KMS-11 (cell line): ENCODE results near the gene ZNF185.

Experiments used
- H2AFZ ChIP-seq: fragments of 200-600 bp; sonication (generic); 2 replicates; pipeline ENCODE4 v1.6.1; 2016; ENCODE audit warnings: antibody characterized with exemption, mixed run types, low read depth
- H3K27ac ChIP-seq: fragments of 200-600 bp; sonication (generic); 2 replicates; pipeline ENCODE4 v1.6.1; 2016; ENCODE audit warnings: mild to moderate bottlenecking, mixed run types
- H3K27me3 ChIP-seq: fragments of 200-600 bp; sonication (generic); 2 replicates; pipeline ENCODE4 v1.6.1; 2017; ENCODE audit warnings: mild to moderate bottlenecking, low read depth, mixed run types, moderate library complexity; ENCODE audit not compliant: insufficient read depth
- H3K36me3 ChIP-seq: fragments of 200-600 bp; sonication (generic); 2 replicates; pipeline ENCODE4 v1.6.1; 2017; ENCODE audit warnings: mild to moderate bottlenecking, mixed run types; ENCODE audit not compliant: insufficient read depth
- H3K4me1 ChIP-seq: fragments of 200-600 bp; sonication (generic); 2 replicates; pipeline ENCODE4 v1.6.1; 2016; ENCODE audit warnings: mild to moderate bottlenecking, low read depth, mixed run types; ENCODE audit not compliant: poor library complexity, severe bottlenecking
- H3K4me2 ChIP-seq: fragments of 200-600 bp; sonication (generic); 2 replicates; pipeline ENCODE4 v1.7.0; 2016; ENCODE audit warnings: mild to moderate bottlenecking, mixed run types
- H3K4me3 ChIP-seq: fragments of 200-600 bp; sonication (generic); IDR thresholded peaks from 2 replicates; pipeline ENCODE4 v1.6.1; 2017; ENCODE audit warnings: low read depth, low read length, mixed read lengths; ENCODE audit not compliant: insufficient read depth
- H3K79me2 ChIP-seq: fragments of 200-600 bp; sonication (generic); 2 replicates; pipeline ENCODE4 v1.6.1; 2016; ENCODE audit warnings: low read depth, mixed run types; ENCODE audit not compliant: insufficient read depth
- H3K9ac ChIP-seq: fragments of 200-600 bp; sonication (generic); 2 replicates; pipeline ENCODE4 v1.6.1; 2016; ENCODE audit warnings: mild to moderate bottlenecking, mixed run types
- H4K20me1 ChIP-seq: fragments of 200-600 bp; sonication (generic); 2 replicates; pipeline ENCODE4 v1.6.1; 2016; ENCODE audit warnings: mild to moderate bottlenecking, mixed run types; ENCODE audit not compliant: insufficient read depth
- TF ChIP-seq, protein P1 (sequence below): fragments of 200-600 bp; sonication (generic); conservative IDR thresholded peaks from 2 replicates; pipeline ENCODE4 v1.6.1; 2017; ENCODE audit warnings: low read depth, mild to moderate bottlenecking, antibody characterized with exemption, low read length, moderate library complexity, mixed read lengths

The ZNF185 gene

DNA sequence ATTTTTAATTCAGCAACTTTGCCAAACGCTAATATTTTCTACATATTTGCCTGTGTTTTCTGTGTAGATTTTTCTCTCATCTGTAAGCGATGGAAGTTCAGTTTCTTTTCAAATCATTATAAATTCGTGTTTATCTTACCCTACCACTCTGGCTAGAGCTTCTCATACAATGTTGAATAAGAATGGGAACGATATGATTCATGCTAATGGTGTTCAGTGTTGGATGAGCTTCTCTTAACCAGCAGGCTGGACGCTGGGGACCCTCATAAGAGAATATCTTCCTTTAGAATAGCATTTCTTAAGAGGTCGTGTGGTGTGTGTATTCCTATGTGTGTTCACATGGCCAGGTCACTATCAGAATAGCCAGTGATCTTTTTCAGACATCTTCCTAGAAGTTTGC, 36.0 kb upstream of the ZNF185 start:
- Histone ChIP-seq H3K4me2 (no peak overlapping the region), H3K4me3 (no peak overlapping the region), H3K27me3 (no peaks in the 10 kb centered on the region), H3K4me1 (no peaks in the 10 kb centered on the region), H3K36me3 (no peaks in the 10 kb centered on the region), H3K79me2 (no peaks in the 10 kb centered on the region), H3K9ac (no peak overlapping the region), H3K27ac (no peak overlapping the region), H4K20me1 (no peaks in the 10 kb centered on the region), H2AFZ (no peak overlapping the region)
- TF ChIP-seq, protein P1, sequence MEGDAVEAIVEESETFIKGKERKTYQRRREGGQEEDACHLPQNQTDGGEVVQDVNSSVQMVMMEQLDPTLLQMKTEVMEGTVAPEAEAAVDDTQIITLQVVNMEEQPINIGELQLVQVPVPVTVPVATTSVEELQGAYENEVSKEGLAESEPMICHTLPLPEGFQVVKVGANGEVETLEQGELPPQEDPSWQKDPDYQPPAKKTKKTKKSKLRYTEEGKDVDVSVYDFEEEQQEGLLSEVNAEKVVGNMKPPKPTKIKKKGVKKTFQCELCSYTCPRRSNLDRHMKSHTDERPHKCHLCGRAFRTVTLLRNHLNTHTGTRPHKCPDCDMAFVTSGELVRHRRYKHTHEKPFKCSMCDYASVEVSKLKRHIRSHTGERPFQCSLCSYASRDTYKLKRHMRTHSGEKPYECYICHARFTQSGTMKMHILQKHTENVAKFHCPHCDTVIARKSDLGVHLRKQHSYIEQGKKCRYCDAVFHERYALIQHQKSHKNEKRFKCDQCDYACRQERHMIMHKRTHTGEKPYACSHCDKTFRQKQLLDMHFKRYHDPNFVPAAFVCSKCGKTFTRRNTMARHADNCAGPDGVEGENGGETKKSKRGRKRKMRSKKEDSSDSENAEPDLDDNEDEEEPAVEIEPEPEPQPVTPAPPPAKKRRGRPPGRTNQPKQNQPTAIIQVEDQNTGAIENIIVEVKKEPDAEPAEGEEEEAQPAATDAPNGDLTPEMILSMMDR = no peak

DNA sequence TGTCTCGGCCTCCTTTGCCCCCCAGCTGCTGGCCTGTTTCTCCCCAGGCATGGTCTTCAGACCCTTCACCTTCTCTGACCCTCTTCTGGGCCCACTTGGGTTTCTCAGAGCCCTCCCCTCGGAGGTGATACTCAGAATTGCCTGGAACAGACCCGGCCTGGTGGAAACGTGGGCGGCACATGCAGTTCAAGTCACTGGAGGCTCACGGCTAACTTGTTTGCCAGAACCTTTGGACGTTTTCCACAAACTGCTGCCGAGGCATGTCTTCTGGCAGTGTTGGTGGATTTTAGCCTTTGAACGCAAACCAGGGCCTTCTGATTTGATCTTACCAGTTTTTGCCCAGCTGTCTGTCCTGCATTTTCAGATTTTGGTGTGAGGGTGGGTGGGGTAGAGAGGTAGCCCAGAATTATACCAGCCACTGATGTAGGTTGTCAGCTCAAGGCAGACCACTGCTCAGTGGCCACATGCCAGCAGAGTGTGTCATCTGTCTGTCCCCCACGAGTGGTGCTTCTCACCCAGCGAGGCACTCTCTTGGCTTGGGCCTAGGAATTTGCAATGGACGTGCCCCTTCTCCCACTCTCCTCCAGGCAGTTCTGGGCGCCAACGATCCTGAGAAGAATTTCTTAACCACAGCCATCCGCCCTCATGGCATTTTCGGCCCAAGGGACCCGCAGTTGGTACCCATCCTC, 32.5 kb upstream of the ZNF185 start:
- Histone ChIP-seq H3K4me3 (no peak overlapping the region), H3K9ac (no peak overlapping the region), H3K4me2 (no peak overlapping the region), H4K20me1 (no peaks in the 10 kb centered on the region), H3K27me3 (no peaks in the 10 kb centered on the region), H2AFZ (no peak overlapping the region), H3K4me1 (no peaks in the 10 kb centered on the region), H3K79me2 (no peaks in the 10 kb centered on the region), H3K27ac (no peak overlapping the region), H3K36me3 (no peaks in the 10 kb centered on the region)
- TF ChIP-seq, protein P1 = no peak

DNA sequence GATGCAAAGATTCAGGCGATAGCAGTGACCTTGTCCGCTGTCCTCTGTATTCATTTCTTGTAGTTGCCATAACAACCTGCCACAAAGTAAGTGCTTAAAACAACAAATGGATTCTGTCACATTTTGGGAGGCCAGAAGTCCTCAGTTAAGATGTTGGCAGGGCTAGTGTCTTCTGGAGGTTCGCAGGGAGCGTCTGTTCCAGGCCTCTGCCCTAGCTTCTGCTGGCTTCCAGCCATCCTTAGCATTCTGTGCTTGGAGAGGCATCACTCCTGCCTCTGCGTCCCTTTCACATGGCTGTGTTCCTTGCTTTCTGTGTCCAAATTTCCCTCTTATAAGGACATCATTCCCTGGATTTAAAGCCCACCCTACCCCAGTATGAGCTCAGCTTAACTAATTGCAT, 31.5 kb upstream of the ZNF185 start:
- no peak overlapping the region for H3K4me3 ChIP-seq
- H3K36me3 ChIP-seq = no peaks in the 10 kb centered on the region
- no peak overlapping the region for H2AFZ ChIP-seq
- TF ChIP-seq, protein P1 = no peak
- no peak overlapping the region for H3K27ac ChIP-seq
- no peaks in the 10 kb centered on the region for H4K20me1 ChIP-seq
- H3K9ac ChIP-seq = no peak overlapping the region
- H3K79me2 ChIP-seq = no peaks in the 10 kb centered on the region
- no peaks in the 10 kb centered on the region for H3K4me1 ChIP-seq
- H3K27me3 ChIP-seq = no peaks in the 10 kb centered on the region
- no peak overlapping the region for H3K4me2 ChIP-seq

DNA sequence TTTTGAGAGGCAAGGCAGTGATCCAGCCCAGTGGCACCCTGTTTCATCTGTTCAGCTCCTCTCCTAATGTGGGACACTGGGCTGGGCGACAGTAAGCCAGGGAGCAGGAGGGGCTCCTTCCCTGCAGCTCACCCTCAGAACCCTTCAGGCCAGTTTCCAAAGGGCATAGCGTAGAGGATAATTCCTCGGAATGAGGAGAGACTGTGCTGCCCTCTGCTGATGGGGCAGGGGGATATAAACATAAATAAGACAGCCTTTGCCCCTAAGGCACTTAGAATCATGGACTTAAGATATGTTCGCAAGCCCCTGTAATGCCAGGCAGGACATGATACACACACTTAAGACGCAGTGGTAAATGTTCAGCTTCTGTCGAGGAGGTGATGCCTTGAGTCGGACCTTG, 27.9 kb upstream of the ZNF185 start:
- H2AFZ ChIP-seq = no peak overlapping the region
- H3K4me2 ChIP-seq = no peak overlapping the region
- TF ChIP-seq, protein P1 = no peak
- H3K9ac ChIP-seq = no peak overlapping the region
- H4K20me1 ChIP-seq = no peaks in the 10 kb centered on the region
- no peak overlapping the region for H3K4me3 ChIP-seq
- H3K79me2 ChIP-seq = no peaks in the 10 kb centered on the region
- no peak overlapping the region for H3K27ac ChIP-seq
- no peaks in the 10 kb centered on the region for H3K27me3 ChIP-seq
- H3K4me1 ChIP-seq = no peaks in the 10 kb centered on the region
- H3K36me3 ChIP-seq = no peaks in the 10 kb centered on the region
